Activated CD8-positive, alpha-beta memory T cell treated with anti-CD3 and anti-CD28 coated beads, Interleukin-2, amount 50 U/mL, for 24 hours (primary cell): ENCODE measurements around the gene TTC24.
"Not testable (repeated sequence)": the region's sequence is repeated elsewhere in the genome, so short reads cannot be mapped to it uniquely, and the experiment has no call there.

ENCODE experiments used
- DNase-seq: peaks from one replicate; pipeline ENCODE4 v3.0.0-alpha.2; 2020; ENCODE audit errors: extremely low read depth

TTC24 gene

GRCh38 chr1:156579472-156579871 lies at the start of gene TTC24:
Gene TTC24, plus strand, starts transcription at chr1:156579723. Its CDS starts 1,642 bp downstream, at chr1:156581365.
- no peak for DNase-seq

DNA sequence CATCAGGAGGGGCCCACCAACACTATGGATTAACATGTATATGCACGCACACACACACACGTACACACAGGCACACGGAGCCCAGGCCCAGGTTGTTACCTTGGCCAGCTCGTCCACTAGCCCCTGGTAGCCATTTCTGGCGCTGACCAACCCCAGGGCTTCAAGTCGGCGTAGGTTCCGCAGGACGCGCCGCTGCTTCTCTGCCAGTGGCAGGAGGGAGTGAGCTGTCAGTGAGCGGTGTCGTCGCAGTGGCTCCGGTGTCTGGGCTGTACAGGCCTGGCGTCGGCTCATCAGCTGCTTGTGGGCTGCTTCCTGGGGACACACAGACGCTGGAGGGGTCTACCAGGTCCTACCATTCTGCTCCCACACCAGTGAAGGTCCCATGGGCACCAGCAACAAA lies 49.5 kb upstream of the TTC24 start:
- DNase-seq = no peak

DNA sequence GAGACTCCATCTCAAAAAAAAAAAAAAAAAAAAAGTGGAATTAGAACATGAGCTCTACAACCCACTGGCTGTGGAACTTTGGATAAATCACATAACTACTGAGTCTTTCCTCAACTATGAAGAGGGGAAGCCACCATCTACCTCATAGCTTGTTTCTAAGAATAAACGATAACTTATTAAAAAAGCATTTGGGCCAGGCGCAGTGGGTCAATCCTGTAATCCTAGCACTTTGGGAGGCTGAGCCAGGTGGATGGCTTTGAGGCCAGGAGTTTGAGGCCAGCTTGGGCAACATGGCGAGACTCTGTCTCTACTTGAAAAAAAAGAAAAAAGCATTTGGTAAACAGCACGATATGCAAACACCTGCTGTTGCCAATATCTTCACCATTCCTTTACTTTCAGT lies 47.1 kb upstream of the TTC24 start:
- DNase-seq = no peak

DNA sequence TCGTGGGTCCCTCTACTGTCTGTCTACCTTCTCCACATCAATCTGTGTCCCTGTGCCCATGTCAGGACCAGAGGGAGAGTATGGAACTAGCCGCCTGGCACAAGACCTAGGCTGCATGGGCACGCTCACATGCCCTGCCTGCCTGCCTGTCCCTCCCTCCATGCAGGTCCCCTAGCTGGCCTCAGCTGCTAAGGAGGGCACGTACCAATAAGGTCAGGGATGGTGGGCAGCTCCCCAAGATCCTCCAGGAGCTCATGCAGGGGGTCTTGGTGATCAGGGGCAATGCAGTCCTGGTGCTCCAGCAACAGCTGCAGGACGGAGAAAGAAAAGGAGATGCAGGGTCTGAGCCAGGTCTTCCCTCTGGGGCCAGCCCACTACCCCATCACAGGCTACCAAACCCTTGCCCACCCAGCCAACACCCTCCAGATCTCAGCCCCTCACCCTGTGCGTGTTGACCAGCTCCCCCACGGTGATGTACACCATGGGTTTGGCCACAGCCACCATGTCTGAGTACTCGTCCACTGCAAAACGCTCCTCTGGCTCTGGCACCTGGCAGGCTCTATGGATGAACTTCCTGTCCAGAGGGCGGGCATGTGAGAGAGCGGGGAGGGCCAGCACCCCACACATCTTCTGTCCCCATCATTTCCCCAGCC lies 45.8 kb upstream of the TTC24 start:
- no peak for DNase-seq

GRCh38 chr1:156534424-156535060 lies 45.0 kb upstream of the TTC24 start:
- DNase-seq = no peak

DNA sequence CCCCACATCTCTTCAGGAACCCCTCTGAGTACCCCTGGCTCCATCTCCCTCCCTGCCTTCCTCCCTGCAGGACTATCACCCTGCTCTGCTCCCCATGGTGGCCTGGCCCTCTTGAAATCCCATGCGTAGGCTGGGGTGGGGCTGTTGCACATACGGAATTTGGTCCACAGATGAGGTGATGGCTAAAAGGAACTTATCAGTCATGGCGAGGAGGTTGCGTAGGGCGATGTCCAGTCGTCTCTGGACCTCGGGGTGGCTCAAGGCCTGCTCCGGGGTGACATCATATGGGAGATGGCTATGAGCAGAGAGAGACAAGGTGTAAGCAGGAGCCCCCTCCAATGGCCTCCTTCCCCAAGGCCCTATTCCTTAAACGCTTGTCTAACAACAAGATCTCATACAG lies 42.5 kb upstream of the TTC24 start:
- DNase-seq = no peak

DNA sequence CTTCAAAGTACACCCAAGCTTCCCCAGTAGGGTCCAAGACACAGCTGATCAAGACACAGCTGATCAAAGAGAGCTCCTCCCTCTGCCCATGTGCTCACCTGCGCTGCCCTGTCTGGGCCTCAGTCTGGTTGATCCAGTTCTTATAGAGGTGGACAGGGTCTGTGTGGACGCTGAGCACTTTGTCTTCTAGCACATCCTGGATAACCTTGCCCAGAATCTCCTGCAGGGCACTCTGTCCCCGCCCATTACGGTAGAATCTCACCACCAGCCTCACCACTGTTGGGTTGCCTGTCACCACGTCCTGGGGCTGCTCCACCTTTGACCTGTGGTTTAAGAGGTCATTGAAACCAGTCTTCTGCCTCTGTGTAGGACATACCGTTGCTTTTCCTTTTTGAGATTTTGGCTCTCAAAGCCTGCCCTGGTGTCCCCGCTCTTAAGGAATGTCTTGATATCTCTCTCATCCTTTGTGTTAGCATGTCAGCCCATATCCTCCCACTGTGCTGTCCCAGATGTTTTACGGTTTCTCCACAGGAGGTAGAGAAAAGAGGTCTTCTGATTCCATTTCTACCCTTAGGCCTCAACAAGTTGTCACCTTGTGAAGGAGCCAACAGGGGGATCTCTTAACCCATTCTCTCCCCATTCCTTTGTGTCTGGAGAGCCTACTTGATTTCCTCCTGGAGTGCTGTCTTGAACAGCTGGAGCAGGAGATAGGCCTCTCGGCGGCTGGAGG lies 40.6 kb upstream of the TTC24 start:
- no peak for DNase-seq

DNA sequence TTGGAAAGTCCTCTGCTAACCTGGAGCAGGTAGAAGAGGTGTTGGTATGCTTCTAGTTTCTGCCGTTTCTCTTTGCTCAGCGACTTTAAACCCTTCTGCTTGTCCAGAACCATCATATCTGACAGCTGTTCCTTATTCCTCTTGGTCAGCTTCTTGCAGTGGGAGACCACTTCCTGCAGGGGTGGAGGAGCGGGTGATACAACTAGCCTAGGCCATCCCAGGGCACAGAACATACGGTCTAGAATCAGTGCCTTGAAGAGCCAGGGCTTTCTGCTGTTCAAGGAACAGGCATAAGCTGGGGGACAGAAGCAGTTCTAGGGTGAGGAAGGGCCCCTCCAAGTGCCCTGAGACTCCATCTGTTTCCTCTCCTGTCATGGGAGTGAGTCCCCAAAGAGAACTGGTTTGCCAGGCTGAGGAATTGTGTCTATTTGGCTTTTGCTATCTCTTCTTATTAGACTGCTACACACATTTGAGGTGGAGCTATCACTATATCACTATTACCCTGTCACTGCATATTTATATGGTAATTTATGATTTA lies 39.6 kb upstream of the TTC24 start:
- no peak for DNase-seq

GRCh38 chr1:156540955-156541354 lies 38.6 kb upstream of the TTC24 start:
- DNase-seq = no peak

DNA sequence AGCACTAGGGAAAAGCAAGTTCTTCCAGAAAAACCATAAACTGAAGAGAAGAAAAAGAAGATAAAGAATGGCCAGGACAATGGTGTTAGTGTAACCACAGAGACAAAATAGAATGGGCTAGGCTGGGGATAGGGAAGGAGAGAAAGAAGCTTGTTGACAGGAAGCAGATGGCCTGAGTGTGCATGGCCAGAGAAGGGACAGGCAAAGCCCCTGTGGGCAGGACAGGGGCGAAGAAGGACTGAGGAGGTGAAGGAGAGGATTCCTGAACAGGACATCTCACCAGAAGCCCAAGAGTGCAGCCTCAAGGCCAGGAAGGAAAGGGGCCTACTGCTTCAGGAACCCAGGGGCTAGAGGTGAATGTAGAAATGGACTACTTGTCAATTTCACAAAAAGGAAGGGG lies 36.5 kb upstream of the TTC24 start:
- no peak for DNase-seq

- no peak for DNase-seq
Observed at GRCh38 chr1:156544592-156545102, 34.9 kb upstream of the TTC24 start.

- no peak for DNase-seq
Observed at GRCh38 chr1:156546267-156546666, 33.3 kb upstream of the TTC24 start.

GRCh38 chr1:156547434-156547833 lies 32.1 kb upstream of the TTC24 start:
- DNase-seq = no peak

GRCh38 chr1:156547982-156548381 lies 31.5 kb upstream of the TTC24 start:
- DNase-seq = no peak

DNA sequence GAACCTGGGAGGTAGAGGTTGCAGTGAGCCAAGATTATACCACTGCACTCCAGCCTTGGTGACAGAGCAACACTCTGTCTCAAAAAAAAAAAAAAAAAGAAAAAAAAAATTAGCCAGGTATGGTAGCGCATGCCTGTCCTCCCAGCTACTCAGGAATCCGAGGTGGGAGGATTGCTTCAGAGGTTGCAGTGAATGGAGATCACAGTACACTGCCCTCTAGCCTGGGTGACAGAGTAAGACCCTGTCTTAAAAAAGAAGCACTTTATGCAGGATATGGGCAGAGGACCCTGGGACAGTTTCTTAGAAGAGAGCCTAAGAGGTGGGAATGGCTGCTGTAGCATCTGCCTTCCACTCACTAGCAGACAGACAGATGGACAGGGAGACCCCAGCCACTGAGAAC lies 30.1 kb upstream of the TTC24 start:
- DNase-seq = no peak

DNA sequence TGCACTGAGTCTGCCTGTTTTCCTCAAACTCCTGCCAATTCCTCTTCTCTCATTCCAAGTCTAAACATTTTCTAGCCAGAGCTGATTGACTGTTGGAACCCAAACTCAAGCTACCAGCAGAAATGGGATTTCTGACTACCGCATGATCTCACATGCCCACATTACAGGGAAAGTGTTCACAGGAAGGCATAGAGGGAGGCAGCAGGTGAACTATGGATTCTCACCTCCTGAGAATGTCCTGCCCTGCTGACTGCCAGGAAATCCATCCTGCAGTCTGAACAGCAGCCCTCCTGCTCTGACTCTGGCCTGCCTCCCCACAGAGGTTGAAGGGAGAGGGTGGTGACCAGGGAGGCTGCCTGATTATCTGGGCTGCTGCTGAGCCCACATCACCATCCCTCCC lies 29.7 kb upstream of the TTC24 start:
- no peak for DNase-seq

GRCh38 chr1:156550346-156550745 lies 29.2 kb upstream of the TTC24 start:
- DNase-seq = no peak

- no peak for DNase-seq
Observed at GRCh38 chr1:156551066-156551643, 28.4 kb upstream of the TTC24 start.

GRCh38 chr1:156551869-156552268 lies 27.7 kb upstream of the TTC24 start:
- no peak for DNase-seq

GRCh38 chr1:156552518-156552917 lies 27.0 kb upstream of the TTC24 start:
- DNase-seq = no peak

GRCh38 chr1:156552937-156553336 lies 26.6 kb upstream of the TTC24 start:
- DNase-seq = not testable (repeated sequence)

DNA sequence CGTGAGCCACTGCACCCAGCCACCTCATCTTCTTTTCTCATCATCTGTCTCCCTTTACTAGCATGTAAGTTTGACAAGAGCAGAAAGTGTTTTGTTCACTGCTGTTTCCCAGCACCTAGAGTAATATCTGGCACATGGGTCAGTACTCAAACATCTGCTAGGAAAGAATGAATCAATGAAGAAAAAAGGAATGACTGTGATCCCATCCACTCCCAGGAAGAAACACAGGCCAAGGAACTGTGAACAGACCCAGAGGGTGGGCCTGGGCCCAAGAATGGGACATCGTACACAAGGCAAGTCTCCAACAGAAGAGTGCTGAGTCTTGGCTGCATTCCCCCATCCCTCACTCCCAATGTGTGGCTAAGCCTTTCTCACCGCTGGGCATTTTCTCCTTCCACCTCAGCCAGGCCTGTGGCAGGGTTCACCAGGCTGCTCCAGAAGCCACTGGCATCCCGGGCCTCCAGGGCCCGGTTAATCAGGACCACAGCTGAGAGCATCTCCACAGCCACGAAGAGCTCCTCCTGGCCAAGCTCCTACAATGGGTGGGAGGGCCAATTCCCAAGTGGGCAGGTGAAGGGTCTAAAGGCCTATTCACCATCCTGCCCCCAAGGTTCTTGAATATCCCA lies 25.6 kb upstream of the TTC24 start:
- no peak for DNase-seq
